ENCODE measurements around the gene PIGO.

DNA sequence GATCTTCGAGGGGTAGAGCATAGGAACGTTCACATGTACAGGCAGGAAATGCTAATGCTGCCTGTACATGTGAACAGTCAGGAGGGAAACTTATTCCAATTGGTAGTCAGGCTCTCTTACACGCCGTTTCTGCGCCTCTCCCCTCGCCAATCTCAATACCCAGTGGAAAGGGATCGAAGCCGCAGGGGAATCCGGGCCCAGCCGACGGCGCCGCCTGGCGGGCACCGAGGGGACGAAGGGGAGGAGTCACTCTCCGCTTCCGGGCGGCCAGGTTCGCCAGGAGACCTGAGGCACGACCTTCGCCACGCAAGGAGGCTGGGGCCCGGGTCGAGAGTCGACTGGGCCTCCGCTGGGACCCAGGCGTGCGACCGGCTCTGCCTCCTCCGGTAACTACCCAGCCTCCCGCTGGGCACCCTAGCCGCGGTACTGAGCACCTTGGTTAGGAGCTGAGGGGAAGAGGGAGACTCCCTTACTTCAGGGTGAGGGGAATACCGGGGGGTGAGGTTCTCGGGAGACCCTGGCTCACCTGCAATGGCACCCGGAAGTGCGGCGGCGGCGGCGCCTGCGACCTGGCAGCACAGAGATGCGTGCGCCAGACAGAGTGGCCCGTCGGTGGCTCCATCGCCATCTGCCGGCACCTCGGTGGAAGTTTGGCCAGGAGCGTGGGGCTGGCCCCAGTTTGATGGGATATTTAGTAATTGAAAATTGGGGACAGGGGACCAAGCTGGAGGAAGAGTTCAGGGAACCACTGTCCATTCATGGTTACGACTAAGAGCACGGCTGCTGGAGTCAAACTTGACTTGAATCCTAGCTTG is at the start of gene PIGO:
- TF ChIP-seq, protein P1, sequence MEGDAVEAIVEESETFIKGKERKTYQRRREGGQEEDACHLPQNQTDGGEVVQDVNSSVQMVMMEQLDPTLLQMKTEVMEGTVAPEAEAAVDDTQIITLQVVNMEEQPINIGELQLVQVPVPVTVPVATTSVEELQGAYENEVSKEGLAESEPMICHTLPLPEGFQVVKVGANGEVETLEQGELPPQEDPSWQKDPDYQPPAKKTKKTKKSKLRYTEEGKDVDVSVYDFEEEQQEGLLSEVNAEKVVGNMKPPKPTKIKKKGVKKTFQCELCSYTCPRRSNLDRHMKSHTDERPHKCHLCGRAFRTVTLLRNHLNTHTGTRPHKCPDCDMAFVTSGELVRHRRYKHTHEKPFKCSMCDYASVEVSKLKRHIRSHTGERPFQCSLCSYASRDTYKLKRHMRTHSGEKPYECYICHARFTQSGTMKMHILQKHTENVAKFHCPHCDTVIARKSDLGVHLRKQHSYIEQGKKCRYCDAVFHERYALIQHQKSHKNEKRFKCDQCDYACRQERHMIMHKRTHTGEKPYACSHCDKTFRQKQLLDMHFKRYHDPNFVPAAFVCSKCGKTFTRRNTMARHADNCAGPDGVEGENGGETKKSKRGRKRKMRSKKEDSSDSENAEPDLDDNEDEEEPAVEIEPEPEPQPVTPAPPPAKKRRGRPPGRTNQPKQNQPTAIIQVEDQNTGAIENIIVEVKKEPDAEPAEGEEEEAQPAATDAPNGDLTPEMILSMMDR (IDR thresholded peaks at IDR 0.05), result peak; percentile 59 to 72 (median 72)
- TF ChIP-seq POLR2A (IDR thresholded peaks at IDR 0.05; ENCODE audit: low read depth), result peak; percentile 34
- TF ChIP-seq POLR2AphosphoS5 (IDR thresholded peaks at IDR 0.05), result peak; percentile 71 to 77
- no peak for TF ChIP-seq EP300 (IDR thresholded peaks at IDR 0.05)

All from esophagus muscularis mucosa (tissue), 4 donors.